ENCODE measurements around the gene ZNF516. TPM values are rescaled to one million over a fixed set of nuclear protein-coding genes. Genes with fewer than 3 reads are reported as not detected.

The ZNF516 gene
- total RNA-seq, 1 experiment from 2014 or later = 22.6 TPM

GRCh38 chr18:76447258-76447890 lies 47.7 kb downstream of the ZNF516 start:
- no peaks in the 10 kb centered on the region for H4K20me1 ChIP-seq (ENCODE audit: control insufficient read depth, insufficient read depth, insufficient read length)
- no peak overlapping the region for H3K4me2 ChIP-seq (ENCODE audit: insufficient read depth, insufficient read length, low read length)

More at GRCh38 chr18:76447258-76447890, 47.7 kb downstream of the ZNF516 start:
- Mint-ChIP-seq H3K27me3 (ENCODE audit: low read depth) (peaks cover 14% of the 10 kb centered on the region), H3K36me3 (ENCODE audit: insufficient read depth in 1 of 3, low read depth in 3 of 3) (peaks cover 0 to 5% (median 0%) of the 10 kb centered on the region in 3 experiments; a peak in 2 of 7 replicates), H3K4me1 (peaks cover 41 to 49% of the 10 kb centered on the region in 2 experiments), H3K9me3 (no peaks in the 10 kb centered on the region), H3K4me3 (no peak overlapping the region), H3K27ac (no peak overlapping the region)
- Histone ChIP-seq H3K9me3 (ENCODE audit: control insufficient read depth, low read depth, low read length) (no peaks in the 10 kb centered on the region), H3K27ac (ENCODE audit: insufficient read length, low read depth, low read length) (no peak overlapping the region), H3K14ac (ENCODE audit: insufficient read depth, low read length) (no peak overlapping the region), H2BK120ac (ENCODE audit: low read depth, low read length, poor library complexity, severe bottlenecking) (no peak overlapping the region), H2BK15ac (ENCODE audit: low read depth, low read length) (no peak overlapping the region), H3K79me1 (ENCODE audit: insufficient read depth, low read depth, low read length, poor library complexity, severe bottlenecking) (no peaks in the 10 kb centered on the region), H3K56ac (ENCODE audit: insufficient read length, low read depth, low read length) (no peak overlapping the region), H4K91ac (ENCODE audit: insufficient read length, low read depth, low read length) (no peak overlapping the region), H4K5ac (ENCODE audit: insufficient read length, low read depth, low read length) (no peak overlapping the region), H2BK12ac (ENCODE audit: insufficient read length, low read depth, low read length) (no peak overlapping the region), H2AFZ (ENCODE audit: low read length) (no peak overlapping the region), H3K23me2 (ENCODE audit: insufficient read length, low read depth, low read length, poor library complexity, severe bottlenecking) (peaks cover 11% of the 10 kb centered on the region), H3K18ac (ENCODE audit: insufficient read length, low read depth, low read length) (no peak overlapping the region), H3K4ac (ENCODE audit: low read depth, low read length) (no peak overlapping the region), H2AK5ac (ENCODE audit: insufficient read length, low read length) (no peak overlapping the region), H2BK5ac (ENCODE audit: insufficient read length, low read length) (no peak overlapping the region), H2BK20ac (ENCODE audit: low read depth, low read length, poor library complexity, severe bottlenecking) (no peak overlapping the region), H3K27me3 (ENCODE audit: insufficient read depth, low read length) (no peaks in the 10 kb centered on the region; the same call in 1 of the 2 replicates), H3K23ac (ENCODE audit: insufficient read length, low read depth, low read length) (no peak overlapping the region), H3K4me1 (ENCODE audit: insufficient read depth, low read length) (peaks cover 2% of the 10 kb centered on the region; the same call in 1 of the 2 replicates), H4K8ac (replicated peaks; ENCODE audit: insufficient read length, low read depth, low read length) (no peak overlapping the region), H3K79me2 (ENCODE audit: insufficient read depth, low read length) (no peaks in the 10 kb centered on the region), H3T11ph (ENCODE audit: low read length) (no peak overlapping the region), H3K9ac (ENCODE audit: extremely low read depth, insufficient read length, low read length) (no peak overlapping the region)
- no peak for DNase-seq
- no CpG with 5 or more reads among the region's 21 CpGs for whole genome bisulfite sequencing (ENCODE audit: extremely low coverage, insufficient read length, low lambda C conversion rate)
- TF ChIP-seq, protein P1, sequence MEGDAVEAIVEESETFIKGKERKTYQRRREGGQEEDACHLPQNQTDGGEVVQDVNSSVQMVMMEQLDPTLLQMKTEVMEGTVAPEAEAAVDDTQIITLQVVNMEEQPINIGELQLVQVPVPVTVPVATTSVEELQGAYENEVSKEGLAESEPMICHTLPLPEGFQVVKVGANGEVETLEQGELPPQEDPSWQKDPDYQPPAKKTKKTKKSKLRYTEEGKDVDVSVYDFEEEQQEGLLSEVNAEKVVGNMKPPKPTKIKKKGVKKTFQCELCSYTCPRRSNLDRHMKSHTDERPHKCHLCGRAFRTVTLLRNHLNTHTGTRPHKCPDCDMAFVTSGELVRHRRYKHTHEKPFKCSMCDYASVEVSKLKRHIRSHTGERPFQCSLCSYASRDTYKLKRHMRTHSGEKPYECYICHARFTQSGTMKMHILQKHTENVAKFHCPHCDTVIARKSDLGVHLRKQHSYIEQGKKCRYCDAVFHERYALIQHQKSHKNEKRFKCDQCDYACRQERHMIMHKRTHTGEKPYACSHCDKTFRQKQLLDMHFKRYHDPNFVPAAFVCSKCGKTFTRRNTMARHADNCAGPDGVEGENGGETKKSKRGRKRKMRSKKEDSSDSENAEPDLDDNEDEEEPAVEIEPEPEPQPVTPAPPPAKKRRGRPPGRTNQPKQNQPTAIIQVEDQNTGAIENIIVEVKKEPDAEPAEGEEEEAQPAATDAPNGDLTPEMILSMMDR (conservative IDR thresholded peaks at IDR 0.05) = no peak

All from H9 (cell line).